Measurements from ENCODE around the gene GMIP.
"Not testable (repeated sequence)": the region's sequence is repeated elsewhere in the genome, so short reads cannot be mapped to it uniquely, and the experiment has no call there.

The GMIP gene

DNA sequence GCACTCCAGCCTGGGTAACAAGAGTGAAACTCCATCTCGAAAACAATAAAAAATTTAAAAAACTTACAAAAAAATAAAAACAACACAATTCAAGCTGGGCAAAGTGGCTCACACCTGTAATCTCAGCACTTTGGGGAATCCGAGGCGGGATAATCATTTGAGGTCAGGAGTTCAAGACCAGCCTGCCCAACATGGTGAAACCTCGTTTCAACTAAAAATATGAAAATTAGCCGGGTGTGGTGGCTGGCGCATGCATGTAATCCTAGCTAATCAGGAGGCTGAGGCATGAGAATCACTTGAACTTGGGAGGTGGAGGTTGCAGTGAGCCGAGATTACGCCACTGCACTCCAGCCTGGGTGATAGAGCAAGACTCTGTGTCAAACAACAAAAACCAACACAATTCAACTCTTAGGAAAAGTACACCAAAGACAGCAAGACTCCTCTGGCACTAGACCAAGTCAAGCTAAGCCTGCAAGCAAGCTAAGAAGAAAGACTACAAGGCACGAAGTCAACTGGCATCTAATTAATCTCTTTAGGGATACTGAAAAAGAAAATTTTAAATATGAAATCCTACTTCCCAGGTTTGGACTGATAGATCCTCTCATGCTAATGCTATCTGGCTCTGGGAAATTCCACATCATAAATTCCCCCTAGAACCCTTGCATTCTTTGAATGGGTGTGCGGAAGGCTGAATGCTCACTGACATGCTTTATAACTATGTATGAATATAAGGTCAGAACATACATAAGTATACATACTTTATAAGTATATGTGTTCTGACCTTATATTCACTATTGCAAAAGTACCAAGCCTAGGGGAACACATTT, 32.9 kb downstream of the GMIP start:
- no peak for DNase-seq (ENCODE audit: low read depth in 2 of 2)

DNA sequence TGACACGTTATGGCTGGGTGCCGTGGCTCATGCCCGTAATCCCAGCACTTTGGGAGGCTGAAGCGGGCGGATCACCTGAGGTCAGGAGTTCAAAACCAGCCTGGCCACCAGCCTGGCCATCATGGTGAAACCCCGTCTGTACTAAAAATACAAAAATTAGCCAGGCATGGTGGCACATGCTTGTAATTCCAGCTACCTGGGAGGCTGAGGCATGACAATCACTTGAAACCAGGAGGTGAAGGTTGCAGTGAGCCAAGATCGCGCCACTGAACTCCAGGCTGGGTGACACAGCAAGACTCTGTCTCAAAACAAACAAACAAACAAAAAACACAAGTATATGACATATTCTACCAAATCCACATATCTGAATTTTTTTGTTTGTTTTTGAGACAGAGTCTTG, 36.8 kb downstream of the GMIP start:
- DNase-seq (ENCODE audit: low read depth in 2 of 2), result not testable (repeated sequence)

DNA sequence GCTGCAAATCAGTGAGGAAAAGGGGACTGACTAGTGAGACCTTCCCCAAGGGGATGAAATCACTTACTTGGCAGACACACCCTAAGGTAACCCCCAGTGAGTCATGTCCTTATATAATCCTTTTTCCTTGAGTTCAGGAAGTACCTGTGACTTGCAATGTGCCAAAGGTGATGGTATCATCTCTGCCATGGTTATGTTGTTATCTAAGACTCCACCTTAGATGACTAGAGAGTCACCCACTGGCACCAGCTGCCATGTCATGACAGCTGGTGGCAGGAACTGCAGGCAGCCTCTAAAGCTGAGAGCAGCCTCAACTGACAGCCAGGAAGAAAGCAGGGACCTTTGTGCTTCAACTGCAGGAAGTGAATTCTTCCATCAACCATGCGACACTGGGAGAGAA, 37.4 kb downstream of the GMIP start:
- DNase-seq (ENCODE audit: low read depth in 2 of 2), result no peak

DNA sequence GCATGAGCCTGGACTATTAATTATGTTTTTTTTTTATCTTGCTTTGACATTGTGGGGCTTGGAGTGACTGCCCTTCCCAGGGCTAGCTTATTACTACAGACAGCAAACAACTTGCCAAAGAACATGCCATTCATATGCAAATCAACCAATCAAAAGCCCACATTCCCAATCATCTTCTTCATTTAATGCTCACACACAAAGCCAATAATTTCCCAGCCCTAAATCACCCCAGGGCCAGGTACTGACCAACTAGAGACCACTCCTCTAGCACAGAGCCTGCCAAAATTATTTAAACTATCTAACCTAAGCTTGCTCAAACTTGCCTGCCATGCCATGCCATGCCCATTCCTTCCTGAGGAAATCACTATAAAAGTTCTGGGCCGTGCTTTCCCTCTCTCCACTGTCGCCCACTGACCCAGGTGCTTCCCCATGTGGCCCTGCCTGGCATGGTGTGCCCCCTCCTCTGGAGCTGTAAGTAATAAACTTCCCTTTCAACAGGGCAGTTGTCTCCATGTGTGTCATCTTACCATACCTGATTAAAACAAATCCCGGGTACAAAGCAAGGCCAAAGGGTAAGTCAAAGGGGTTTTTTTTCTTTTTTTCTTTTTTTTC, 40.6 kb downstream of the GMIP start:
- DNase-seq (ENCODE audit: low read depth in 2 of 2), result no peak

GRCh38 chr19:19602136-19602712, 41.2 kb downstream of the GMIP start:
- DNase-seq (ENCODE audit: low read depth in 2 of 2), result no peak

DNA sequence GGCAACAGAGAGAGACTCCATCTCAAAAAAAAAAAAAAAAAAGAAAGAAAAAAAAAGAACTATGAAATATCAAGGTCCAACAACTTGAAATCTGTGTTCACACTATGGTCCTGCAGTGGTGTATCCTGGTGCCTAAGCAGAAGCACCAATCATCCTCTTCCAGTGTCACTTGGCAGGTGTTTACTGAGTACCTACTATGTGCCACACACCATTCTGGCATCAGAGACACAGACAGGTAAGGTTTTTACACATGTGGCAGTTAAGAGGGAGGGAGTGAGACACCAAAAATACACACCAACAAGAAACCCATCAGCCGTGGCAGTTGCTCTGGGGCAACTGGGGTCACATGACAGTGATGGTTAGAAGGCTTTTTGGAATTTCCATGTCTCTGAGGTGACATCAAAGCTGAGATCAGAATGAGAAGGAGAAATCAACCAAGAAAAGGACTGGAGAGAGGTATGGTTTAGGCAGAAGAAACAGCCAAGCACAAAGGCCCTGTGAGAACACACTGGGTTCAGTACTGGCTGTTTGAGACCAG, 42.6 kb downstream of the GMIP start:
- no peak for DNase-seq (ENCODE audit: low read depth in 2 of 2)

DNA sequence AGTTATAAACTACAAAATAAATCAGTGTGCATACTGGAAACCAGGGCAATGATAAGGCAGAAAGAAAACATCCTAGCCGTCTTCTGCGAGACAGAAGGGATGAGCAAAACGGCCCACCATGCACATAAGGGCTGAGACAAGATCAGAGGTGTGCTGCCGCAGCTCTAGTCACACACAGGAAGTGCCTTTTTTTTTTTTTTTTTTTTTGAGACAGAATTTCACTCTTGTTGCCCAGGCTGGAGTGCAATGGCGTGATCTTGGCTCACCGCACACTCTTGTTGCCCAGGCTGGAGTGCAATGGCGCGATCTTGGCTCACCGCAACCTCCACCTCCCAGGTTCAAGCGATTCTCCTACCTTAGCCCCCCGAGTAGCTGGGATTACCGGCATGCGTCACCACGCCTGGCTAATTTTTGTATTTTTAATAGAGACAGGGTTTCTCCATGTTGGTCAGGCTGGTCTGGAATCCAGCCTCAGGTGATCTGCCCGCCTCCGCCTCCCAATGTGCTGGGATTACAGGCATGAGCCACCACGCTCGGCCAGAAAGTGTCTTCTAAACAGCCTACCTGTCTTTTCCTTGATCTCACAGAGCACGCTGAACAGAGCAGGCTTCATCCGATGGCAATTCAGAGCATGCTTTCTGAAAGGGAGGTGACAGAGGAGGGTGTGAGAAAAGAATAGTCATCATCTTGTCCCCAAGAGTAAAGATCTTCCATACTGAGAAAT, 44.6 kb downstream of the GMIP start:
- DNase-seq (ENCODE audit: low read depth in 2 of 2), result peak in 1 of 2 donors; percentile 41

DNA sequence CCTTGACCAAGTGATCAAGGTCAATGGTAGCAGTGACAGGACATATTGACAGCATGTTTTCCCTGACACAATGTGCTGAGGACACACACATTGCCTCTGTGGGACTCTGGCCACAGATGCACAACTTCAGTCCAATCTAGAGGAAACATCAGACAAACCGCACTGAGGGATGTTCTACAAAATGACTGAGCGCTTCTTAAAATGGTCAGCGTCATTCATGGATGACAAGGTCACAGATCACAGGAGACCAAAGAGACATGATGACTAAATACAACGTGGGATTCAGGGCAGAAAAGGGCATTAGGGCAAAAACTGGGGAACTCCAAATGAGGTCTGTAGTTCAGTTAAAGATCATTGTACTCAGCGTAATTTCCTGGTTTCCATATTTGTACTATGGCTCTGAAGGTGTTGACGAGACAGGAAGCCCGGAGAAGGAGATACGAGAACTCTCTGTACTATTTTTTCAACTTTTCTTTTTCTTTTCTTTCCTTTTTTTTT, 45.6 kb downstream of the GMIP start:
- DNase-seq (ENCODE audit: low read depth in 2 of 2), result no peak

DNA sequence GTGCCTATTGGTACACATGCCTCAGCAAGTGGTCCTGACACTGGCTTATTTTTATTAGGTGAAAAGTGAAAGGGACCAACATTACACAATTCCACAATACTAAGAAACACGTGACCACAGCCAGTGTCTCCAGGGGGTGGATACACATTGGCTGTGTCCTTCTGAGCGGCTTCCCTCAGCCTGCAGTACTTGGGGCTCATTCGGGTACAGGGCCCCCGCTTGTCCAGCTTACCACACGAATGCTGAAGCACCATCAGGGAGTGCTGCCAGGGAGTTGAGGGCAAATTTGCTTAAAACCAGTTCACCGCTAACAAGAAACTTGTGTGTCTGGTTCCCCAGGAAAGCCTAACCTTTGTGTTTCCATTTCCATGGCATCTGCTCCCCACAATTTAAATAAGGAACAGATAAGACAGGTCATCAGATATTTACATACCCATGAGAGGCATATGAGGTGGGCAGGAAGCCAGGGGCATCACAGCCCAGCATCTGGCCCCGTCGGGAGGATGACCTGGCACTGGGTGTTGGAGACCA, 48.2 kb downstream of the GMIP start:
- no peak for DNase-seq (ENCODE audit: low read depth in 2 of 2)

DNA sequence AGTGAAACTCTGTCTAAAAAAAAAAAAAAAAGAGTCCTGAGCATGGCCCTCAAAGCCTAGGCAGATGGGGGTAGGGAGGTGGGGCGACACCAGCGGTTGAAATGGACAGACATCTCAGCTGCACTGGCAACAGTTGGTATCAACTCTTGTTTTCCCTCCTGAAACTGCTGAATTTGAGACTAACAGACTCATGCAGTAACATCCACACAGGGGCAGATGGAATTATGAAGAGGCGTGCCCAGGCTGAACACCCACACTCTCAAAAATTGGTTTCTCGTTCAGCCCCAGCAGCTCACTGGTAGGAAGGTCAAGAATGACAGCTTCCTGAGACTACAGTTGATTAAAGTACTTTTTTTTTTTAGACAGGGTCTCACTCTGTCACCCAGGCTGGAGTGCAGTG, 49.1 kb downstream of the GMIP start:
- DNase-seq (ENCODE audit: low read depth in 2 of 2), result no peak

DNA sequence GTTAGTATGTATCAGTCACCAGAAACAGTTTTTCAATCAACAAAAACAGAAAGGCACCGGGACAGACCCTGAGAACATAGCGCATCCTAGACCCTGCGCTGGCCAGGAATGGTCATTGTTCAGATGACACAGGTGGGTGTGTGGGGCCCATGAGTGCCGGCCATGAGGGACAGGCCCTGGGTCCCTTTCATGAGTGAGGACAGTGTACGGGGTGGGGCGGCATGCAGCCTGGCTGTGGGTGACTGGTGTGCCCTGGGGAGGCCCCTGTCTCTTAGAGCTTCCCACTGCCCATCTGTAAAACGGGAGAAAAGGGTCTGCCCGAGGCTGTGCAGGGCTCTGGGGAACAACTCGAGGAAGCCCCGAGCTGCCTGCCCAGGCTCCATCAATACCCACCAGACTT, 50.8 kb downstream of the GMIP start:
- no peak for DNase-seq (ENCODE audit: low read depth in 2 of 2)

- peak; percentile 26 to 34 for DNase-seq (ENCODE audit: low read depth in 2 of 2)
Observed at GRCh38 chr19:19591133-19591825, 52.2 kb downstream of the GMIP start.

DNA sequence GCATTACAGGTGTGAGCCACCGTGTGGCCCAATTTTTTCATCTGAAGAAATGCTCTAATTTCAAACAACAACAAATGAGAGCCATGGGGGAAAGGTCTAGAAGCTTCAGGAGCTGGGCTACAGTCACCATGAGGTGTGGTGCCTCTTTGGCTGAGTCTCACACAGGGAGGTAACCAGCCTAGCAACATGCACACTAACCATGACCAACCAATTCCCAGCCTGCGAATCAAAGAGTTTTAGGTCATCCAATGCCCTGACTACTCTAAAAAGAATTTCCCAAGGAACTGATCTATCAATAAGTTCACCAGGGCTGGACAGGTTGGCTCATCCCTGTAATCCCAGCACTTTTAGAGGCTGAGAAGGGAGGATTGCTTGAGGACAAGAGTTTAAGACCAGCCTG, 54.9 kb downstream of the GMIP start:
- DNase-seq (ENCODE audit: low read depth in 2 of 2), result no peak

DNA sequence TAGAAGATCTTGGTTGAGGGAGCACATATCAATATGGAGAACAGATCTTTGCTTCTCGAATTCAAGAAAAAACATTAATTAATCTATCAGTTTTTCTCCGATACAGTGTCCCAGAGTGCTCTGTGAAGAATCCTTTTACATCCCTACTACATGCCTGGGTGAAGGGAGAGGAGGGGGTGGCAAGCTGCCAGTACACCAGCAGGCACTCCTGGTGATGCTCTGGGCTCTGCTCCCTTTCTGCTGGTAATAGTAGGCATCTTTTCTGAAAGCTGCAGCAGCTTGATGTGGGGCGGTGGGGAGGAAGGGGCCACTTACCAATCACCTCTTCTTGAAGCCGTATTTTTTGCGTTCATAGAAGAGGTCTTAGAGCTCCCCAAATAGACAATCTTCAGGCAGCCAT, 55.7 kb downstream of the GMIP start:
- no peak for DNase-seq (ENCODE audit: low read depth in 2 of 2)

- no peak for DNase-seq (ENCODE audit: low read depth in 2 of 2)
Observed at GRCh38 chr19:19584356-19584755, 59.1 kb downstream of the GMIP start.

DNA sequence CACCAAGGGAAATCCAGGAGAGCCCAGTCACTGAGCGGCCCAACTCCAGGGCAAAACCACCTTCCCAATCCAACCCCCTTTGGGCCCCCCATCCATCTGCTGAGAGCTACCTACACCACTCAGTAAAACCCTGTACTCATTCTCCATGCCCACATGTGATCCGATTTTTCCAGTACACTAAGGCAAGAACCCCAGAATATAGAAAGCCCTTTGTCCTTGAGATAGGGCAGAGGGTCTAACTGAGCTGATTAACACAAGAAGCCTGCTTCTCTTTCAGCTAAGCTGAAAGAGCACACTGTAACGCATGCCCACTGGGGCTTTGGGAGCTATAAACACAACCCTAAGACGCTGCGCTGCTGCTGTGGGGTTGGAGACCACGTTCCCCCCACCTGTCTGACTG, 61.0 kb downstream of the GMIP start:
- no peak for DNase-seq (ENCODE audit: low read depth in 2 of 2)

DNA sequence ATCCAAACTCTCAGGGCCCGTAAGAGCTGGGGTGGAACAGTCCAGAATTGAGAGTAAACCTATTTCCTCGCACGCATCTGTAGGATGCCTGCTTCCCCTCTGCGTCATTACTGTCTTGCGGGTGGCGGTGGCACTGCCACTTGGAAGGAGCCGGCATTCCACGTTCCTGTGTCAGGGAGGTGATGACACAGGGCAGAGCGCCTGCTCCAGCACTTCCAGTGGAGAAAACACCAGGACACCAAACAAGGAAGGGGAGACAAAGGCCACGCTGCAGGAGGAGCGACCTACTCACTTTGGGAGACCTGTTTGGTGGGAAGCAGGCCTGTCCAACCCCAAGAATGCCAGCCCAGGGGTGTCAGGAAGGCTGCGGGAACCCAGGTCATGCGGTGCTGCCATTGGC, 62.1 kb downstream of the GMIP start:
- DNase-seq (ENCODE audit: low read depth in 2 of 2), result no peak

- no peak for DNase-seq (ENCODE audit: low read depth in 2 of 2)
Observed at GRCh38 chr19:19580418-19580817, 63.0 kb downstream of the GMIP start.

DNA sequence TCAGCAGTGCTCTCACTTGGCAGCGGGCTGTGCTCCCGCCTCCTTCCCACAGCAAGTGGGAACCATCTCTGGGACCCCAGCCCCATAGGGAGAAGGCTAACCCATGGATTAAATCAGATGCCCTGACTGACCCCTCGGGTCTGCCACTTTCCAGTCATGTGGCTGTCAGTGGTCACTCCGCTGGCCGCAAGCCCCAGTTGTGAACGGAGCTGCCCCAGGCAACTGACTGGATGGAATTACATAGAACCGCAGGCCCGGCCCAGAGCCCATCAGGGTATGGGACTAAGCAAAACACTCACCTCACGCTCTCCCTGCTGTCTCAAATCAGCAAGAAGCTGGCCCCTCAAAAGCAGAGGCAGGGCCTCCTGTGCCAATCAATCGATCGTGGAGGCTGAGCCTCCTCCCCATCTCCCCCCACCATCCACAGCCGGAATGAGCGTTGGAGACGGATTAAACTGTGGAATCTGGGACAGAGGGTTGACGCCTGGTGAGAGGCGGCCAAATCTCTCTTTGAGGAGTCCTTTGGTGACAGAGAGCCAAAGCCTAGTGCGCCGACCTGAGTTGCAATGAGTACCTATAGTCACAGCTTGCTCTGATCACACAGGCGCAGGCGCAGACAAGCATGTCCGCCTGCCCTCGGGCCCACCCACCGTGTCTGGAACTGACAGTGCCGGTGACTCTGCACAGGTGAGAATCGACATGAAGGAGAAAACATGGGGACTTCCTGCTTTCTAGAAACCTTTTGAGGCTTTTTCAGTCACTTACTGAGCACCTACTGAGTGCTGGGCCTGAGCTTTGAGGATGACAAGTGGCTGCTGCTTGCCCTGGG, 63.7 kb downstream of the GMIP start:
- no peak for DNase-seq (ENCODE audit: low read depth in 2 of 2)

All from stimulated activated CD8-positive, alpha-beta memory T cell treated with anti-CD3 and anti-CD28 coated beads, Interleukin-2, amount 100 ng/mL, for 1 hour (primary cell).